Chondrocyte (in vitro differentiated cells): ENCODE data around the gene TGFB2. TPM values are rescaled to one million over a fixed set of nuclear protein-coding genes. Genes with fewer than 3 reads are reported as not detected.

ENCODE experiments used
- DNase-seq: peaks from one replicate; pipeline ENCODE4 v3.0.0; 2021; ENCODE audit warnings: mixed read lengths, low spot score
- H3K27ac Mint-ChIP-seq: one replicate; pipeline ENCODE4 v1.8.0; 2021; ENCODE audit warnings: mild to moderate bottlenecking, moderate library complexity, mixed read lengths; ENCODE audit not compliant: unreplicated experiment
- H3K27me3 Mint-ChIP-seq: 2 replicates; pipeline ENCODE4 v1.8.0; 2021; ENCODE audit warnings: low read depth, mixed read lengths
- H3K36me3 Mint-ChIP-seq: 2 replicates; pipeline ENCODE4 v1.8.0; 2021; ENCODE audit warnings: low read depth, mixed read lengths
- H3K4me1 Mint-ChIP-seq: 2 replicates; pipeline ENCODE4 v1.8.0; 2021; ENCODE audit warnings: low read depth, mild to moderate bottlenecking, mixed read lengths
- H3K4me3 Mint-ChIP-seq: one replicate; pipeline ENCODE4 v1.8.0; 2021; ENCODE audit warnings: mild to moderate bottlenecking, moderate library complexity, mixed read lengths; ENCODE audit not compliant: unreplicated experiment
- H3K9me3 Mint-ChIP-seq: 2 replicates; pipeline ENCODE4 v1.8.0; 2021; ENCODE audit warnings: low read depth, mixed read lengths
- total RNA-seq: library from RNA; stranded (reverse); gene quantifications from 3 replicates; pipeline ENCODE4 v1.2.1, GENCODE V29; 2021
- TF ChIP-seq, protein P1 (sequence below): fragments of 200-600 bp; sonication (generic); IDR thresholded peaks from 2 replicates; pipeline ENCODE4 v1.5.0; 2021; ENCODE audit warnings: antibody characterized with exemption, mild to moderate bottlenecking, moderate library complexity

TGFB2 gene
- total RNA-seq, 1 donor from 2014 or later = 226 TPM

DNA sequence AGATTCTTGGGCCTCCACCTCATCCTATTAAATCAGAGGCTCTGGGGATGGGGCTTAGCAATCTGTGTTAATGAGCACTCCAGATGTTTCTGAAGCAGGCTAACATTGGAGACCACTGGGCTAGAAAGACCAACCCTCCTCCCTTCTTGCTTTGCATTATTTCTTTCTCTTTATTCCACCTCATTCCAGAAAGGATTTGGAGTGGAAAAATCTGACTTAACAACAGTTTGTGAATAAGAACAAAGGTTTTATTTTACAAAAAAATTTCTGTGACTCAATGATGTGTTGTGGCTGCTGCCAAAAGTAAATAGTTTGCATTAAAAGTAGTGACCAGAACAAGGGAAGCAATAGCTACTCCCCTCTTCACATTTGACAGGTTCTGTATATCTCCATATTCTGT lies 79.4 kb downstream of the TGFB2 start:
- peaks cover 52% of the 10 kb centered on the region for H3K4me1 Mint-ChIP-seq

GRCh38 chr1:218425647-218426342 lies 80.7 kb downstream of the TGFB2 start:
- no peak for DNase-seq
- peaks cover 59% of the 10 kb centered on the region for H3K4me1 Mint-ChIP-seq
- peaks cover 7% of the 10 kb centered on the region for H3K9me3 Mint-ChIP-seq
- peak overlapping the region; percentile 64 for H3K27ac Mint-ChIP-seq
- H3K4me3 Mint-ChIP-seq = no peak overlapping the region
- peaks cover 8% of the 10 kb centered on the region for H3K36me3 Mint-ChIP-seq
- H3K27me3 Mint-ChIP-seq = no peaks in the 10 kb centered on the region
- TF ChIP-seq, protein P1, sequence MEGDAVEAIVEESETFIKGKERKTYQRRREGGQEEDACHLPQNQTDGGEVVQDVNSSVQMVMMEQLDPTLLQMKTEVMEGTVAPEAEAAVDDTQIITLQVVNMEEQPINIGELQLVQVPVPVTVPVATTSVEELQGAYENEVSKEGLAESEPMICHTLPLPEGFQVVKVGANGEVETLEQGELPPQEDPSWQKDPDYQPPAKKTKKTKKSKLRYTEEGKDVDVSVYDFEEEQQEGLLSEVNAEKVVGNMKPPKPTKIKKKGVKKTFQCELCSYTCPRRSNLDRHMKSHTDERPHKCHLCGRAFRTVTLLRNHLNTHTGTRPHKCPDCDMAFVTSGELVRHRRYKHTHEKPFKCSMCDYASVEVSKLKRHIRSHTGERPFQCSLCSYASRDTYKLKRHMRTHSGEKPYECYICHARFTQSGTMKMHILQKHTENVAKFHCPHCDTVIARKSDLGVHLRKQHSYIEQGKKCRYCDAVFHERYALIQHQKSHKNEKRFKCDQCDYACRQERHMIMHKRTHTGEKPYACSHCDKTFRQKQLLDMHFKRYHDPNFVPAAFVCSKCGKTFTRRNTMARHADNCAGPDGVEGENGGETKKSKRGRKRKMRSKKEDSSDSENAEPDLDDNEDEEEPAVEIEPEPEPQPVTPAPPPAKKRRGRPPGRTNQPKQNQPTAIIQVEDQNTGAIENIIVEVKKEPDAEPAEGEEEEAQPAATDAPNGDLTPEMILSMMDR = no peak

More for the DNA sequence above, 79.4 kb downstream of the TGFB2 start:
- TF ChIP-seq, protein P1 = no peak
- Mint-ChIP-seq H3K4me3 (no peak overlapping the region), H3K27me3 (no peaks in the 10 kb centered on the region), H3K9me3 (peaks cover 6% of the 10 kb centered on the region), H3K36me3 (peaks cover 9% of the 10 kb centered on the region), H3K27ac (no peak overlapping the region)
- no peak for DNase-seq

GRCh38 chr1:218426343-218426657 lies 81.2 kb downstream of the TGFB2 start:
- H3K4me3 Mint-ChIP-seq = no peak overlapping the region
- TF ChIP-seq, protein P1 = no peak
- DNase-seq = no peak
- H3K36me3 Mint-ChIP-seq = peaks cover 6% of the 10 kb centered on the region
- H3K27ac Mint-ChIP-seq = peak overlapping the region; percentile 64
- H3K4me1 Mint-ChIP-seq = peaks cover 60% of the 10 kb centered on the region
- peaks cover 7% of the 10 kb centered on the region for H3K9me3 Mint-ChIP-seq
- no peaks in the 10 kb centered on the region for H3K27me3 Mint-ChIP-seq

DNA sequence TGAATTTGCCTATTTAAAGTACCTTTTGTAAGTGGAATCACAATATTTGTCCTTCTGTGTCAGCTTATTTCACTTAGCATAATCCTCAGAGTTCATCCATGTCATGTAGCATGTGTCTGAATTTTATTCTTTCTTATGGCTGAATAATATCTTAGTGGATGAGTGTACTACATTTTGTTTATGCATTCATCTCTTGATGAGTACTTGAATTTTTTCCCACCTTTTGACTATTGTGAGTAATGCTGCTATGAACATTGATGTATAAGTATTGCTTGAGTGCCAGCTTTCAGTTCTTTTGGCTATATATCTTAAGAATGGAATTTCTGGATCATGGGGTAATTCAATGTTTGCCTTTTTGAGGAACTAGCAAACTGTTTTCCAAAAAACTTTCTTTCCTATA lies 84.2 kb downstream of the TGFB2 start:
- no peak for DNase-seq
- Mint-ChIP-seq H3K36me3 (peaks cover 11% of the 10 kb centered on the region), H3K4me1 (peaks cover 60% of the 10 kb centered on the region), H3K27me3 (no peaks in the 10 kb centered on the region), H3K27ac (no peak overlapping the region), H3K4me3 (no peak overlapping the region), H3K9me3 (peaks cover 7% of the 10 kb centered on the region)
- TF ChIP-seq, protein P1 = no peak

DNA sequence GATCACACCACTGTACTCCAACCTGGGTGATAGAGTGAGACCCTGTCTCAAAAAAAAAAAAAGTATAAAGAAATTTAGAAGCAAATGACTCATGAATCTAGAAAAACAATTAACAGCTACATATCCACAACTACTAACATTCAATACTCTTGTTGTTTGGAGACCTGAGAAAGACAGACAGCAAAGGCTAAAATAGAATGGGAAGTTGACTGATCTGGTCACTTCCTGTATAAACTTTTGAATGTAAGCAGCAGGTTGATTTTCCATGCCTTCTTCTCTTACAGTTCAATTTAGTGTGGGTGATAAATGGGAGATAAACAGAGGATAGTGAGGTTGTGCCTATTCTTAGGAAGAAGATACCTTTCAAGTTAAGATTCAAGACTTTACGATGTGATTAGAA lies 85.2 kb downstream of the TGFB2 start:
- peak overlapping the region; percentile 29 for H3K27ac Mint-ChIP-seq
- H3K4me1 Mint-ChIP-seq = peaks cover 57% of the 10 kb centered on the region
- H3K4me3 Mint-ChIP-seq = no peak overlapping the region
- H3K36me3 Mint-ChIP-seq = peaks cover 17% of the 10 kb centered on the region
- DNase-seq = no peak
- TF ChIP-seq, protein P1 = no peak
- H3K27me3 Mint-ChIP-seq = no peaks in the 10 kb centered on the region
- H3K9me3 Mint-ChIP-seq = peaks cover 7% of the 10 kb centered on the region
